K562 (cell line): ENCODE measurements around the gene TCEAL8. TPM values are rescaled to one million over a fixed set of nuclear protein-coding genes. Genes with fewer than 3 reads are reported as not detected.
A peak's percentile ranks its signal among the peaks of the same experiment; 100 is the strongest.

Experiments used
- ATAC-seq: fragments of 200-7000 bp; cut with Tn5 transposase; 3 replicates; pipeline ENCODE4 v1.9.1; 2020; ENCODE audit warnings: moderate library complexity
- BruUV-seq: library from RNA; stranded (reverse); fragments of 400-500 nt; replicated peaks from 2 replicates; lab custom pipeline; 2021; lab: Mats Ljungman, UMichigan
- CTCF ChIA-PET: fragments of 300-600 bp; formaldehyde crosslinking; extraction: SDS; loops from one replicate; lab custom pipeline; 2021; ENCODE audit warnings: low intra/inter-chr PET ratio; lab: Yijun Ruan, JAX
- POLR2A ChIA-PET: fragments of 300-600, 350-650 bp; sonication (Branson Sonifier 250); formaldehyde crosslinking; extraction: SDS; loops from one replicate; lab custom pipeline; 2021; ENCODE audit warnings: antibody characterized with exemption, inconsistent platforms; lab: Yijun Ruan, JAX
- DNase-seq, 4 experiments: peaks; one replicate each; pipeline versions ENCODE4 v3.0.0 to v3.0.0-alpha.2; 2011 to 2018; ENCODE audit warnings: low spot score in 3 of 4, mixed read lengths in 3 of 4; ENCODE audit errors: extremely low read depth in 1 of 4
- FAIRE-seq: peaks from 2 replicates; lab custom pipeline; 2011; peaks lifted over from hg19 to GRCh38; lab: Jason Lieb, UNC
- H2AFZ ChIP-seq: 2 replicates; pipeline ENCODE4 v1.6.0; 2011; ENCODE audit warnings: low read depth, low read length, control low read depth, inconsistent platforms
- H3K27ac ChIP-seq: fragments of 200-600 bp; 3 replicates; pipeline ENCODE4 v1.8.0; 2011; ENCODE audit warnings: low read depth, mild to moderate bottlenecking, control low read depth, inconsistent platforms, low read length, moderate library complexity, mixed read lengths; ENCODE audit errors: extremely low read depth
- H3K27me3 ChIP-seq, 2 experiments: fragments of 300-600 bp in 1 of 2; 2 replicates in 1 of 2; 3 replicates in 1 of 2; pipeline versions ENCODE4 v1.6.0 to v1.8.0; 2011; ENCODE audit warnings: inconsistent platforms in 2 of 2, low read length in 2 of 2, mild to moderate bottlenecking in 1 of 2, mixed read lengths in 1 of 2, moderate library complexity in 1 of 2; ENCODE audit not compliant: control insufficient read depth in 2 of 2, insufficient read depth in 2 of 2
- H3K36me3 ChIP-seq: fragments of 300-600 bp; 3 replicates; pipeline ENCODE4 v1.8.0; 2011; ENCODE audit warnings: mild to moderate bottlenecking, low read length, inconsistent platforms; ENCODE audit not compliant: control insufficient read depth, insufficient read depth
- H3K4me1 ChIP-seq, 2 experiments: fragments of 200-600 bp in 1 of 2; replicated peaks in 1 of 2; 2 replicates in 1 of 2; 3 replicates in 1 of 2; pipeline versions ENCODE4 v1.5.1 to v1.8.0; 2011; ENCODE audit warnings: inconsistent platforms in 2 of 2, low read length in 2 of 2, mild to moderate bottlenecking in 1 of 2, mixed read lengths in 1 of 2, moderate library complexity in 1 of 2; ENCODE audit not compliant: control insufficient read depth in 2 of 2, insufficient read depth in 2 of 2
- H3K4me2 ChIP-seq: 2 replicates; pipeline ENCODE4 v1.6.1; 2011; ENCODE audit warnings: low read length, control low read depth, inconsistent platforms, mixed read lengths; ENCODE audit not compliant: insufficient read depth
- H3K4me3 ChIP-seq: fragments of 200-600 bp; sonication (generic), shearing (Covaris generic); 2 replicates; pipeline ENCODE4 v1.5.1; 2016; ENCODE audit warnings: control low read depth, inconsistent platforms
- H3K79me2 ChIP-seq: fragments of 200-600 bp; 3 replicates; pipeline ENCODE4 v1.8.0; 2011; ENCODE audit warnings: low read length, inconsistent platforms; ENCODE audit not compliant: control insufficient read depth, insufficient read depth
- H3K9ac ChIP-seq, 2 experiments: 2 replicates each; pipeline versions ENCODE4 v1.6.0 to v1.6.1; 2011; ENCODE audit warnings: low read depth in 2 of 2, low read length in 2 of 2, control low read depth in 1 of 2, inconsistent platforms in 1 of 2, mild to moderate bottlenecking in 1 of 2, mixed read lengths in 1 of 2; ENCODE audit not compliant: insufficient read depth in 1 of 2
- H3K9me1 ChIP-seq: one replicate; pipeline ENCODE4 v1.6.0; 2011; ENCODE audit warnings: inconsistent platforms, mild to moderate bottlenecking, low read length, moderate library complexity; ENCODE audit not compliant: control insufficient read depth, insufficient read depth
- H3K9me3 ChIP-seq: replicated peaks from 2 replicates; pipeline ENCODE4 v1.5.1; 2011; ENCODE audit warnings: low read depth, low read length, inconsistent platforms; ENCODE audit not compliant: control insufficient read depth, insufficient read depth
- H4K20me1 ChIP-seq: replicated peaks from 2 replicates; pipeline ENCODE4 v1.6.1; 2011; ENCODE audit warnings: low read length, inconsistent platforms, mixed read lengths; ENCODE audit not compliant: control insufficient read depth, insufficient read depth
- BACH1 ChIP-seq: fragments of 200-800 bp; sonication (Bioruptor generic); IDR thresholded peaks from 2 replicates; pipeline ENCODE4 v1.6.1; 2016; ENCODE audit warnings: missing genetic modification characterization, missing compliant biosample characterization
- CBFA2T3 ChIP-seq: fragments of 450-650 bp; IDR thresholded peaks from 2 replicates; pipeline ENCODE4 v1.6.1; 2017
- CBX3 ChIP-seq, 2 experiments: IDR thresholded peaks; 1 replicate in 1 of 2; 2 replicates in 1 of 2; pipeline ENCODE4 v1.6.1; 2012; ENCODE audit warnings: inconsistent platforms in 2 of 2, low read length in 2 of 2, borderline replicate concordance in 1 of 2, control low read depth in 1 of 2
- CREM ChIP-seq: IDR thresholded peaks from 2 replicates; pipeline ENCODE4 v1.6.1; 2014; ENCODE audit warnings: antibody characterized with exemption, low read depth
- EGR1 ChIP-seq: fragments of 450-650 bp; conservative IDR thresholded peaks from 2 replicates; pipeline ENCODE4 v1.6.1; 2017; ENCODE audit warnings: mild to moderate bottlenecking
- EP300 ChIP-seq: IDR thresholded peaks from 2 replicates; pipeline ENCODE4 v1.6.1; 2012; ENCODE audit warnings: low read length, improper control_type of control experiment
- ETV1 ChIP-seq: fragments of 450-650 bp; conservative IDR thresholded peaks from 2 replicates; pipeline ENCODE4 v1.6.1; 2016; ENCODE audit warnings: missing genetic modification characterization, control low read depth, low read depth, missing compliant biosample characterization
- GABPB1 ChIP-seq: sonication (generic); formaldehyde crosslinking; IDR thresholded peaks from 2 replicates; pipeline ENCODE4 v1.8.0; 2022; ENCODE audit warnings: mild to moderate bottlenecking, missing genetic modification reagents
- HDAC3 ChIP-seq: fragments of 450-650 bp; IDR thresholded peaks from 2 replicates; pipeline ENCODE4 v1.6.1; 2018; ENCODE audit warnings: borderline replicate concordance, mild to moderate bottlenecking, moderate library complexity; ENCODE audit not compliant: partially characterized antibody
- POLR2G ChIP-seq: fragments of 200-400 bp; formaldehyde crosslinking; IDR thresholded peaks from 2 replicates; pipeline ENCODE4 v1.6.1; 2017; ENCODE audit warnings: low read depth, mild to moderate bottlenecking, antibody characterized with exemption, low read length, moderate library complexity
- SMAD2 ChIP-seq: fragments of 150-350 bp; IDR thresholded peaks from 2 replicates; pipeline ENCODE4 v1.6.1; 2014; ENCODE audit warnings: low read depth, mild to moderate bottlenecking, low read length
- SMARCC2 ChIP-seq: fragments of 450-650 bp; IDR thresholded peaks from 2 replicates; pipeline ENCODE4 v1.6.1; 2017; ENCODE audit warnings: antibody characterized with exemption, moderate library complexity, mild to moderate bottlenecking, low read depth
- TRIM28 ChIP-seq: fragments of 450-650 bp; IDR thresholded peaks from 2 replicates; pipeline ENCODE4 v1.6.1; 2017
- XRCC3 ChIP-seq: fragments of 450-650 bp; IDR thresholded peaks from 2 replicates; pipeline ENCODE4 v1.6.1; 2017; ENCODE audit warnings: mild to moderate bottlenecking, moderate library complexity
- ZNF217 ChIP-seq: sonication (generic); formaldehyde crosslinking; IDR thresholded peaks from 2 replicates; pipeline ENCODE4 v1.8.0; 2022; ENCODE audit warnings: mild to moderate bottlenecking, missing genetic modification reagents
- ZNF263 ChIP-seq: sonication (generic); formaldehyde crosslinking; IDR thresholded peaks from 2 replicates; pipeline ENCODE4 v1.8.0; 2022; ENCODE audit warnings: mild to moderate bottlenecking, missing genetic modification reagents, borderline replicate concordance
- ZNF436 ChIP-seq: fragments of 250-450, 450-650 bp; sonication (Bioruptor Pico); formaldehyde crosslinking; IDR thresholded peaks from 2 replicates; pipeline ENCODE4 v1.7.0; 2020; ENCODE audit warnings: mild to moderate bottlenecking
- WGBS: fragments of 100-300 bp; shearing (Covaris generic); methylation state at CpG from one replicate; pipeline ENCODE4 v1.1.6; 2016; ENCODE audit warnings: low coverage, mixed read lengths; ENCODE audit not compliant: insufficient coverage; ENCODE audit errors: missing lambda C conversion rate; 5-methylcytosine and 5-hydroxymethylcytosine counted together
- in situ Hi-C: fragments of 300-500 bp; cut with MboI; formaldehyde crosslinking; loops from 4 replicates; pipeline ENCODE4 v1.15.0; 2018; ENCODE audit warnings: inconsistent platforms, mixed read lengths
- intact Hi-C: fragments of 100-400 bp; cut with micrococcal nuclease; formaldehyde crosslinking; loops from 2 replicates; pipeline ENCODE4 v1.14.2; 2022
- polyA plus RNA-seq, 8 experiments: library from polyadenylated mRNA; depleted of rRNA in 4 of 8; stranded (reverse) in 5 of 8; unstranded in 3 of 8; fragments of >200 nt; fragmentation: Nextera tagmentation in 2 of 8; fragmentation: Illumina TruSeq in 1 of 8; extraction: Ambion mirVana in 2 of 8; extraction: Trizol in 1 of 8; gene quantifications; 2 replicates each; pipeline versions ENCODE4 v1.2.1 to v1.2.3, GENCODE V29; 2011 to 2014; ENCODE audit warnings: inconsistent platforms in 1 of 8, missing spikeins in 1 of 8
- total RNA-seq, 7 experiments: library from RNA; depleted of rRNA in 6 of 7; stranded (reverse); fragments of >200 nt in 6 of 7; fragmentation: Illumina TruSeq in 2 of 7; extraction: Trizol in 2 of 7; gene quantifications; 2 replicates each; pipeline versions ENCODE4 v1.2.1 to v1.2.3, GENCODE V29; 2011 to 2021; ENCODE audit warnings: low replicate concordance in 1 of 7
- TF ChIP-seq, protein P1 (sequence below): sonication (generic); formaldehyde crosslinking; IDR thresholded peaks from 2 replicates; pipeline ENCODE4 v1.8.0; 2022; ENCODE audit warnings: missing genetic modification reagents, mild to moderate bottlenecking, borderline replicate concordance
- TF ChIP-seq, protein P2 (sequence below): fragments of 450-650 bp; conservative IDR thresholded peaks from 2 replicates; pipeline ENCODE4 v1.6.1; 2016; ENCODE audit warnings: missing genetic modification characterization, low read depth, mild to moderate bottlenecking, missing compliant biosample characterization, moderate library complexity
- TF ChIP-seq, protein P3 (sequence below): fragments of 250-450 bp; sonication (Bioruptor Pico); IDR thresholded peaks from 2 replicates; pipeline ENCODE4 v1.6.1; 2021; ENCODE audit warnings: mild to moderate bottlenecking

TCEAL8 gene
- total and polyA plus RNA-seq, 9 of the 15 experiments (the other 6 are each of a cell fraction or from before 2014, with no cell fraction given) = 49.0 to 178 (median 101) TPM

DNA sequence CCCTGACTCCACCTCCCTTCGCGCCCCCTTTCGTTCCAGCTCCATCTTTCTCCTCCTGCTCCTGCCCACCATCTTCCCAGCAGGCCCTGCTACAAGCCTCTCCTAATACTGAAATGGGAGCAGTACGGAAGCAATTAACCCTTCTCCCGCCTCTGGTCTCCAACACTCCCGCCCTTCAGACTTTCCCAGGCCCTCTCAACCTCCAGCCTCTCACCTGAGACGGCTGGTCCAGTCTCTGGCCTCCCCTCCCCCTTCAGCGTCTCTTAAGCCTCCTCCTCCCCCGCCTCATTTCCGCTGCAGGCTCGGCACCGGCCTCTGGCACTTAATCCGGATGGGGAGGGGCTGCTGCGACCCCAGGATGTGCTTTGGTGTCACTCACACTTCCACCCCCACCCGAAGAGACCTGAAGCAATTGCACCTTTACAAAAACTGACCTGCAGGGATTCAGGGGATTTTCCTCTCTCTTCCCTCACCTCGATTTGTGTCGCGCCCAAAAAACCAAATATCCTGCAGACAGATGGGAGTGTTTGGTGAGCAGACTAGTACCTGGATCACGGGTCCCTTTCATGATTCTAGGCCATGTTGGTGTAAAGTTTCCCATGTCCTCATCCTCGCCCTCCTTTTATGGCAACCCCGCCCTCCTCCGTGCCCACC is 657 bp downstream of the TCEAL8 start:
- H2AFZ ChIP-seq = peak overlapping the region; percentile 97
- H3K4me2 ChIP-seq = peak overlapping the region; percentile 95
- intact Hi-C loops = loop anchor here (5.0 kb wide), 1 partner anchor 302 kb away; no protein-coding TSS in a partner anchor
- ChIA-PET POLR2A (interaction anchor here (1.0 kb wide), 1 partner anchor 17 kb away, joined by 3 read pairs; no protein-coding TSS in a partner anchor), CTCF (no interaction called here)
- peak overlapping the region; percentile 79 for H3K27ac ChIP-seq
- ATAC-seq (peak; percentile 69), DNase-seq (peak; percentile 28 to 79 (median 42)), FAIRE-seq (no peak)
- in situ Hi-C loops = no loop called here
- H3K9me1 ChIP-seq = no peaks in the 10 kb centered on the region
- peaks cover 6 to 43% of the 10 kb centered on the region in 2 experiments; a peak in 4 of 5 replicates for H3K4me1 ChIP-seq
- no TSS peak for BruUV-seq
- H3K36me3 ChIP-seq = peaks cover 13% of the 10 kb centered on the region; the same call in 2 of the 3 replicates
- 14% methylated on average over 14 of the region's 22 CpGs for WGBS
- no peaks in the 10 kb centered on the region for H4K20me1 ChIP-seq
- H3K4me3 ChIP-seq = peak overlapping the region; percentile 60
- no peaks in the 10 kb centered on the region for H3K27me3 ChIP-seq
- H3K79me2 ChIP-seq = peaks cover 30% of the 10 kb centered on the region
- peak overlapping the region; percentile 55 to 90 for H3K9ac ChIP-seq
- H3K9me3 ChIP-seq = no peaks in the 10 kb centered on the region
- no peak for TF ChIP-seq SMARCC2
- TF ChIP-seq POLR2G = 0 out of 2 replicates have a peak, but pooled peaks have one; percentile 8
- TF ChIP-seq, protein P1, sequence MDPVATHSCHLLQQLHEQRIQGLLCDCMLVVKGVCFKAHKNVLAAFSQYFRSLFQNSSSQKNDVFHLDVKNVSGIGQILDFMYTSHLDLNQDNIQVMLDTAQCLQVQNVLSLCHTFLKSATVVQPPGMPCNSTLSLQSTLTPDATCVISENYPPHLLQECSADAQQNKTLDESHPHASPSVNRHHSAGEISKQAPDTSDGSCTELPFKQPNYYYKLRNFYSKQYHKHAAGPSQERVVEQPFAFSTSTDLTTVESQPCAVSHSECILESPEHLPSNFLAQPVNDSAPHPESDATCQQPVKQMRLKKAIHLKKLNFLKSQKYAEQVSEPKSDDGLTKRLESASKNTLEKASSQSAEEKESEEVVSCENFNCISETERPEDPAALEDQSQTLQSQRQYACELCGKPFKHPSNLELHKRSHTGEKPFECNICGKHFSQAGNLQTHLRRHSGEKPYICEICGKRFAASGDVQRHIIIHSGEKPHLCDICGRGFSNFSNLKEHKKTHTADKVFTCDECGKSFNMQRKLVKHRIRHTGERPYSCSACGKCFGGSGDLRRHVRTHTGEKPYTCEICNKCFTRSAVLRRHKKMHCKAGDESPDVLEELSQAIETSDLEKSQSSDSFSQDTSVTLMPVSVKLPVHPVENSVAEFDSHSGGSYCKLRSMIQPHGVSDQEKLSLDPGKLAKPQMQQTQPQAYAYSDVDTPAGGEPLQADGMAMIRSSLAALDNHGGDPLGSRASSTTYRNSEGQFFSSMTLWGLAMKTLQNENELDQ = no peak
- TF ChIP-seq EGR1 = peak; percentile 51
- no peak for TF ChIP-seq ZNF436 (CRISPR knock-in tag)
- TF ChIP-seq ETV1 (tag) = peak; percentile 60
- no peak for TF ChIP-seq XRCC3
- peak; percentile 22 for TF ChIP-seq HDAC3
- no peak for TF ChIP-seq BACH1 (tag)
- TF ChIP-seq EP300 = no peak
- TF ChIP-seq SMAD2 = no peak
- TF ChIP-seq CBFA2T3 = peak; percentile 14; the same call in 1 of the 2 replicates
- TF ChIP-seq, protein P2, sequence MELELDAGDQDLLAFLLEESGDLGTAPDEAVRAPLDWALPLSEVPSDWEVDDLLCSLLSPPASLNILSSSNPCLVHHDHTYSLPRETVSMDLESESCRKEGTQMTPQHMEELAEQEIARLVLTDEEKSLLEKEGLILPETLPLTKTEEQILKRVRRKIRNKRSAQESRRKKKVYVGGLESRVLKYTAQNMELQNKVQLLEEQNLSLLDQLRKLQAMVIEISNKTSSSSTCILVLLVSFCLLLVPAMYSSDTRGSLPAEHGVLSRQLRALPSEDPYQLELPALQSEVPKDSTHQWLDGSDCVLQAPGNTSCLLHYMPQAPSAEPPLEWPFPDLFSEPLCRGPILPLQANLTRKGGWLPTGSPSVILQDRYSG (tag) = no peak
- peak; percentile 32; the same call in 1 of the 2 replicates for TF ChIP-seq ZNF263 (CRISPR knock-in tag)
- TF ChIP-seq TRIM28 = no peak
- no peak for TF ChIP-seq CBX3 (IDR thresholded peaks at IDR 0.05; ENCODE audit: borderline replicate concordance in 1 of 2, low read length in 2 of 2)
- TF ChIP-seq GABPB1 = no peak
- TF ChIP-seq, protein P3, sequence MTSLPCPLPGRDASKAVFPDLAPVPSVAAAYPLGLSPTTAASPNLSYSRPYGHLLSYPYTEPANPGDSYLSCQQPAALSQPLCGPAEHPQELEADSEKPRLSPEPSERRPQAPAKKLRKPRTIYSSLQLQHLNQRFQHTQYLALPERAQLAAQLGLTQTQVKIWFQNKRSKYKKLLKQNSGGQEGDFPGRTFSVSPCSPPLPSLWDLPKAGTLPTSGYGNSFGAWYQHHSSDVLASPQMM (CRISPR knock-in tag) = no peak
- TF ChIP-seq ZNF217 (CRISPR knock-in tag) = no peak
- TF ChIP-seq CREM = peak; percentile 44; the same call in 1 of the 2 replicates
